K562 (cell line): ENCODE results near the gene ZFPM1. TPM values are rescaled to one million over a fixed set of nuclear protein-coding genes. Genes with fewer than 3 reads are reported as not detected.

Source experiments
- MCM5 ChIP-seq: fragments of 450-650 bp; IDR thresholded peaks from 2 replicates; pipeline ENCODE4 v1.6.1; 2016; ENCODE audit warnings: low read depth
- NFATC3 ChIP-seq: fragments of 450-650 bp; IDR thresholded peaks from 2 replicates; pipeline ENCODE4 v1.6.1; 2017; ENCODE audit warnings: mild to moderate bottlenecking
- PHF8 ChIP-seq: fragments of 200-600 bp; sonication (generic); IDR thresholded peaks from 2 replicates; pipeline ENCODE4 v1.6.1; 2012; ENCODE audit warnings: mixed run types, mild to moderate bottlenecking, inconsistent platforms, low read length, moderate library complexity, borderline replicate concordance
- REST ChIP-seq, 2 experiments: fragments of 450-650 bp; formaldehyde crosslinking in 1 of 2; IDR thresholded peaks; 2 replicates each; pipeline versions ENCODE4 v1.4.0 to v1.6.1; 2014 to 2020; ENCODE audit warnings: mild to moderate bottlenecking in 2 of 2, borderline replicate concordance in 1 of 2, low read depth in 1 of 2
- polyA plus RNA-seq, 8 experiments: library from polyadenylated mRNA; depleted of rRNA in 4 of 8; stranded (reverse) in 5 of 8; unstranded in 3 of 8; fragments of >200 nt; fragmentation: Nextera tagmentation in 2 of 8; fragmentation: Illumina TruSeq in 1 of 8; extraction: Ambion mirVana in 2 of 8; extraction: Trizol in 1 of 8; gene quantifications; 2 replicates each; pipeline versions ENCODE4 v1.2.1 to v1.2.3, GENCODE V29; 2011 to 2014; ENCODE audit warnings: inconsistent platforms in 1 of 8, missing spikeins in 1 of 8
- total RNA-seq, 7 experiments: library from RNA; depleted of rRNA in 6 of 7; stranded (reverse); fragments of >200 nt in 6 of 7; fragmentation: Illumina TruSeq in 2 of 7; extraction: Trizol in 2 of 7; gene quantifications; 2 replicates each; pipeline versions ENCODE4 v1.2.1 to v1.2.3, GENCODE V29; 2011 to 2021; ENCODE audit warnings: low replicate concordance in 1 of 7

ZFPM1 gene
- total and polyA plus RNA-seq, 9 of the 15 experiments (the other 6 are each of a cell fraction or from before 2014, with no cell fraction given), result 0.03 to 35.9 (median 1.4) TPM

DNA sequence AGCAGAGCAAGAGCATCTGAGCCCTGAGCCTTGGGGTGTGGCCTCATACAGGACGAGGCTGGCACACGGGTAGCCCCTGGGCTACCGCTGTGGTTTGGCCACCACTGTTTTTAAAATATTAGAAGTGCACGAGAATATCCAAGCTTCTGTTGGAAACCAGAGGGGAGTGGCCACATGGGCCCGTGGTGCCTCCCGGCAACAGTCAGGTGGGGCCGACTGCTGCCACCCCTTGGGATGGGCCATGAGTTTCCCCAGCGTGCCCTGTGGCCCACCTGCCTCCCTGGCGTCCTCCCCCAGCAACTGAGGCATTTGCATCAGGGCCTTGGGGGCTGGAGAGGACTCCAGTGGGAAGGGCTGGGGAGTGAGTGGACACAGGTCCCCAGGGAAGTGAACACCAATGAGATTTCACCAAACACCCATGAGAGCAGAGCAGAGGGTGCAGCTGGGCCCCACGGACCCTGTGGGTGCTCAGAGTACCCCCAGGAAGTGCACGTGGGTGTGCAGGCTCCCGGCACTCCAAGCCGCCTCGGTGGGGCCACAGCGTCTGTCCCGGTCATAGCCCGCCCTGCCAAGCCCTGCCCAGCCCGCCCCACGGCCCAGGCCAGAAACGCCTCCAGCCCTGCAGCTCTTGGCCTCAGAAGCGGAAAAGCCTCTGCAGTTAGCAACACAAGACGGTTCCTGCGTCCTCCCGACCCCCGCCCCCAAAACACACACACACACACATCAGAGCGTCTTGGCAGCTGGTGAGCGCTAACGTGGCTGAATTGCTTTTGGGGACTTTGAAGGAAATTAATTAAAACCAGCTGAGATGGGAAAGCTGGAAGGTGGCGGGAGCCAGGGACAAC is 47.6 kb upstream of the ZFPM1 start (continued):
- TF ChIP-seq REST (IDR thresholded peaks at IDR 0.05; ENCODE audit: borderline replicate concordance), result no peak
- TF ChIP-seq REST (CRISPR knock-in tag; IDR thresholded peaks at IDR 0.05; ENCODE audit: low read depth), result no peak
- no peak for TF ChIP-seq NFATC3
- no peak for TF ChIP-seq PHF8
- no peak for TF ChIP-seq MCM5
